ENCODE data around the gene SLC5A6.

- no peak for TF ChIP-seq CTCF (IDR thresholded peaks at IDR 0.05)
- no peak for TF ChIP-seq POLR2A (IDR thresholded peaks at IDR 0.05)
These were observed 32.6 kb downstream of the SLC5A6 start for GRCh38 chr2:27179344-27180000.
